ENCODE measurements around the gene FAM32A.

DNA sequence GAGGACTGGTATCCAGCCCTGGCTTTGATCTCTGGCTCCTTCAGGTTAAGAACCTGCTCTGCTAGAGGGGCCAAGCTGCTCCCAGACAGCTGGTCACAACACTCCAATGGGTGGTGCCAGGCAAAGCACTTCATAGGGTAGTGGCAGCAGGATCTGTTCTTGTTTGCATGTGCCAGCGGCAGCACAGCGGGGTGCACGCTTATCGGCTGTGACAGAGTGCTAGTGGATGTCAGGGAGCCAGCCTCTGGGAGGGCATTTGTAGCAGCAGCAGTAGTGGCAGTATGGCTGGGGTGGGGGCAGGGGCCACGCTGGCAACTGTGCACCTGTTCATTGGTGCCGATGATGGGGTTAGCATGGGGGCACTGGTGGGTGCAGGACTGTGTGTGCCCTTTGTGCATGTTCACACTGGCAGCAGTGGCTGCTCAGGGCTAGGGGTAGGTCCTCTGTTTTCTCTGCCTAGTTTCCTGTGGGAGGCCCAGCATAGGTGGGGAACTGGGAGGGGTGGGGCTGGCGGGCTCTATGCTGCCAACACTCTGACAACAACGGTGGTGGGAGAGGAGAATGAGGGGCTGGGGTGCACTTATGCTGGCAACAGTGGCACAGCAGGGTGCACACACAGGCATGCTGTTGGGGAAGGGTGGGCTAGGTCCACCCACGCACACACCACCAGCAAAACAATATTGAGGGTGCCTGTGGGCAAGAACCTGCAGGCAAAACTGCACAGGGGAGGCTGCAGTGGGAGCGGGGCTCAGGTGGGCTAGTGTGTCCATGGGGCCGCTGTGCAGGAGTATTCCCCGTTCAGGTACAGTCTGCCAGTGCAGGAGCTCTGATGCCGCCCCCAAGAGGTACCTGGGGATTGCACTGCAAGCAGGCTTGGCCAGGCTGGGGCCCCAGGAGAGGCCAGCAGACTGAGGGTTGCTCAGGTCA lies 31.8 kb downstream of the FAM32A start:
- no peak for TF ChIP-seq CTCF (conservative IDR thresholded peaks at IDR 0.05; ENCODE audit: low read depth, low read length)
- TF ChIP-seq EZH2 (IDR thresholded peaks at IDR 0.05; ENCODE audit: low read length, unreplicated experiment) = no peak

Measured in PC-3 (cell line).